LNCAP (cell line): Measurements from ENCODE around the gene UGDH.

ENCODE experiments used
- CTCF ChIP-seq: fragments of 450-650 bp; IDR thresholded peaks from 2 replicates; pipeline ENCODE4 v1.5.1; 2017; ENCODE audit warnings: mild to moderate bottlenecking

Gene UGDH

GRCh38 chr4:39476187-39476895 is 50.9 kb downstream of the UGDH start:
- no peak for TF ChIP-seq CTCF

GRCh38 chr4:39472396-39472795 is 54.8 kb downstream of the UGDH start:
- no peak for TF ChIP-seq CTCF

- no peak for TF ChIP-seq CTCF
Measured at GRCh38 chr4:39470402-39470801, 56.8 kb downstream of the UGDH start.

- peak; percentile 91 for TF ChIP-seq CTCF
Measured at GRCh38 chr4:39469429-39470077, 57.7 kb downstream of the UGDH start.

- TF ChIP-seq CTCF: no peak
Measured at GRCh38 chr4:39467464-39467863, 59.8 kb downstream of the UGDH start.

- TF ChIP-seq CTCF: no peak
Measured at GRCh38 chr4:39466747-39467146, 60.5 kb downstream of the UGDH start.

- TF ChIP-seq CTCF: no peak; the same call in 1 of the 2 replicates
Measured at GRCh38 chr4:39464886-39465501, 62.2 kb downstream of the UGDH start.
